Measurements from ENCODE around the gene OR2C3.
"Not testable (repeated sequence)": the region's sequence is repeated elsewhere in the genome, so short reads cannot be mapped to it uniquely, and the experiment has no call there.

The OR2C3 gene

GRCh38 chr1:247517795-247518612, 18.2 kb downstream of the OR2C3 start:
- DNase-seq (ENCODE audit: low read depth), result no peak

- DNase-seq (ENCODE audit: low read depth), result no peak
Measured at GRCh38 chr1:247506831-247507230, 29.4 kb downstream of the OR2C3 start.

- no peak for DNase-seq (ENCODE audit: low read depth)
Measured at GRCh38 chr1:247500865-247501264, 35.4 kb downstream of the OR2C3 start.

- no peak for DNase-seq (ENCODE audit: low read depth)
Measured at GRCh38 chr1:247496581-247497285, 39.5 kb downstream of the OR2C3 start.

GRCh38 chr1:247494767-247495166, 41.5 kb downstream of the OR2C3 start:
- DNase-seq (ENCODE audit: low read depth), result no peak

GRCh38 chr1:247493106-247493505, 43.1 kb downstream of the OR2C3 start:
- no peak for DNase-seq (ENCODE audit: low read depth)

- DNase-seq (ENCODE audit: low read depth), result no peak
Measured at GRCh38 chr1:247491328-247491727, 44.9 kb downstream of the OR2C3 start.

- no peak for DNase-seq (ENCODE audit: low read depth)
Measured at GRCh38 chr1:247487057-247487456, 49.2 kb downstream of the OR2C3 start.

- DNase-seq (ENCODE audit: low read depth), result no peak
Measured at GRCh38 chr1:247482747-247483146, 53.5 kb downstream of the OR2C3 start.

GRCh38 chr1:247476328-247477058, 59.7 kb downstream of the OR2C3 start:
- DNase-seq (ENCODE audit: low read depth), result not testable (repeated sequence)

GRCh38 chr1:247475793-247476192, 60.4 kb downstream of the OR2C3 start:
- DNase-seq (ENCODE audit: low read depth), result no peak

Measured in stimulated activated CD8-positive, alpha-beta memory T cell treated with anti-CD3 and anti-CD28 coated beads, Interleukin-12 subunit alpha, Interleukin-12 subunit beta, amount 100 ng/mL, for 4 hours (primary cell).